ENCODE results near the gene PCSK4. TPM values are rescaled to one million over a fixed set of nuclear protein-coding genes. Genes with fewer than 3 reads are reported as not detected.

Gene PCSK4
- polyA plus RNA-seq, 1 of the 3 experiments (the other 2 are of a cell fraction), result 6.6 TPM

DNA sequence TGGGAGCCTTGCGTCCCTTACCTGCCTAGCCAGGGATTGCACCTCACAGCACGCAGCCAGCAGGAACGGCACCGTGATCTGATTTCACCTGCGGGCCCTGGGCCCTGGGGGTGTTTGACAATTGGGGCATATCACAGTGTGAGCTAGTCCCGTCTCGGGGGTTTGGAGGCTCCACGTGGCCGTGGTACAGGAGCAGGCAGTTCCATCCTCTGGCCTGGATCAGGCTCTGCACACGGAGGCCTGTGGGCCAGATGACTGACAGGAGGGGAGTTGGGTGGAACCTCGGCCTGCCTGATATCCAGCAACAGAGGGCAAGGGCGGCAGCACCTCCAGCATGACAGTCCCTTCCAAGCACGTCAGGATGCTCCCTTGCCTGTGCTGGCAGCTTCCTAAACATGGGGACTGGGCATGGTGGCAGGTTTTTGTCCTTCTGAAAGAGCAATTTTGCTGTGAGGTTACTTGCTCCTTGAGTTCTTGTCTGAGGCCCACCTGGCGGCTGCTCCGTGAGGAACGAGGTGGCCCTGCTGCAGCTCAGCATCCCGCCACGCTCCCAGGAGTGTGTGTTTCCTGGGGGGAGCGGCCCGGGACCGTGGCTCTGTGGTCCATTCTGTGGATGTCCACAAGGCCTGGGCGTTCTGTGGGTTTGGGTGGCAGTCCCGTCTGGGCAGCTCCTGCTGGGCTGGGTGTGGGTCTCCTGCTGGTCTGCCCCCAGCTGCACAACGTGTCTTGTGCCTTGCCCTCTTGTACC, 58.2 kb downstream of the PCSK4 start (continued):
- TF ChIP-seq FOXJ3 (CRISPR knock-in tag; IDR thresholded peaks at IDR 0.05) (no peak), NFIC (IDR thresholded peaks at IDR 0.05; ENCODE audit: borderline replicate concordance) (no peak), RFX5 (IDR thresholded peaks at IDR 0.05; ENCODE audit: low read length) (no peak)

Other genes starting within 250 kb of the PCSK4 start
- gene ATP5F1D, start 248.6 kb downstream of the PCSK4 start, polyA plus RNA-seq (2012; rRNA removed), result 133 and 226 TPM in 2 replicates
- gene MIDN, start 241.8 kb downstream of the PCSK4 start, polyA plus RNA-seq (2012; rRNA removed), result 8.2 and 13.9 TPM in 2 replicates
- 762 and 857 TPM in 2 replicates for gene CIRBP, start 221.0 kb downstream of the PCSK4 start, polyA plus RNA-seq (2012; rRNA removed)
- 53.5 and 78.0 TPM in 2 replicates for gene FAM174C, start 214.8 kb downstream of the PCSK4 start, polyA plus RNA-seq (2012; rRNA removed)
- gene EFNA2, start 204.5 kb downstream of the PCSK4 start, polyA plus RNA-seq (2012; rRNA removed), result 0.67 and 1.1 TPM in 2 replicates
- gene NDUFS7, start 106.4 kb downstream of the PCSK4 start, polyA plus RNA-seq (2012; rRNA removed), result 52.5 and 66.4 TPM in 2 replicates
- 76.5 and 85.3 TPM in 2 replicates for gene GAMT, start 88.8 kb downstream of the PCSK4 start, polyA plus RNA-seq (2012; rRNA removed)
- gene DAZAP1, start 82.8 kb downstream of the PCSK4 start, polyA plus RNA-seq (2012; rRNA removed), result 43.8 and 54.3 TPM in 2 replicates
- 2,836 and 3,749 TPM in 2 replicates for gene RPS15, start 52.0 kb downstream of the PCSK4 start, polyA plus RNA-seq (2012; rRNA removed)
- 1.3 and 1.8 TPM in 2 replicates for gene APC2, start 40.2 kb downstream of the PCSK4 start, polyA plus RNA-seq (2012; rRNA removed)
- gene C19orf25, start 11.1 kb downstream of the PCSK4 start, polyA plus RNA-seq (2012; rRNA removed), result 23.4 and 25.3 TPM in 2 replicates
- 6.8 and 9.1 TPM in 2 replicates for gene REEP6, start 831 bp upstream of the PCSK4 start, polyA plus RNA-seq (2012; rRNA removed)
- 5.7 and 6.3 TPM in 2 replicates for gene ADAMTSL5, start 22.7 kb upstream of the PCSK4 start, polyA plus RNA-seq (2012; rRNA removed)
- 0.03 TPM in 1 of 2 replicates, not detected in the other for gene PLK5, start 33.7 kb upstream of the PCSK4 start, polyA plus RNA-seq (2012; rRNA removed)
- gene MEX3D, start 78.0 kb upstream of the PCSK4 start, polyA plus RNA-seq (2012; rRNA removed), result 11.5 and 14.9 TPM in 2 replicates
- gene MBD3, start 102.5 kb upstream of the PCSK4 start, polyA plus RNA-seq (2012; rRNA removed), result 74.1 and 96.5 TPM in 2 replicates
- 247 and 372 TPM in 2 replicates for gene UQCR11, start 115.1 kb upstream of the PCSK4 start, polyA plus RNA-seq (2012; rRNA removed)
- gene TCF3, start 162.3 kb upstream of the PCSK4 start, polyA plus RNA-seq (2012; rRNA removed), result 81.3 and 104 TPM in 2 replicates

Measured in SK-N-SH (cell line).